ENCODE results near the gene MIR17HG.

Gene MIR17HG

GRCh38 chr13:91353494-91353893, 6.0 kb downstream of the MIR17HG start:
- peaks cover 0 to 3% of the 10 kb centered on the region in 2 experiments for H3K4me1 ChIP-seq (ENCODE audit: control insufficient read depth in 1 of 2, insufficient read depth in 2 of 2, low read length in 2 of 2)
- H2BK12ac ChIP-seq (ENCODE audit: low read length): no peak overlapping the region
- H3K18ac ChIP-seq (ENCODE audit: low read length): no peak overlapping the region
- no peak overlapping the region for H3K4me3 ChIP-seq (ENCODE audit: low read depth, low read length)
- no peak overlapping the region for H2BK120ac ChIP-seq (ENCODE audit: insufficient read depth, low read length, poor library complexity)
- no peak overlapping the region for H2AK5ac ChIP-seq (ENCODE audit: low read length)
- H3K36me3 ChIP-seq (ENCODE audit: control insufficient read depth in 1 of 2, insufficient read depth in 2 of 2, low read length in 2 of 2): peaks cover 6 to 29% of the 10 kb centered on the region in 2 experiments
- H3K9ac ChIP-seq (ENCODE audit: low read length): no peak overlapping the region
- no peak overlapping the region for H3K4ac ChIP-seq (ENCODE audit: low read depth, low read length)
- H3K79me2 ChIP-seq (ENCODE audit: control insufficient read depth, insufficient read depth, low read length, poor library complexity): peaks cover 4% of the 10 kb centered on the region
- no peak overlapping the region for H2BK5ac ChIP-seq (ENCODE audit: low read depth, low read length, poor library complexity)
- H3K14ac ChIP-seq (ENCODE audit: low read length): no peak overlapping the region
- H3K27me3 ChIP-seq (ENCODE audit: insufficient read depth, low read length): no peaks in the 10 kb centered on the region
- DNase-seq: no peak
- no peak overlapping the region for H4K12ac ChIP-seq (ENCODE audit: low read depth, low read length)
- H4K91ac ChIP-seq (ENCODE audit: low read depth, low read length): no peak overlapping the region
- H4K8ac ChIP-seq (ENCODE audit: low read depth, low read length): no peak overlapping the region
- H3K79me1 ChIP-seq (ENCODE audit: low read length): peaks cover 3% of the 10 kb centered on the region
- no peaks in the 10 kb centered on the region for H3K9me3 ChIP-seq (ENCODE audit: insufficient read depth, low read depth, low read length)
- H3K23ac ChIP-seq (ENCODE audit: low read length): no peak overlapping the region
- no peak overlapping the region for H3K27ac ChIP-seq (ENCODE audit: low read depth, low read length)
- no peak overlapping the region for H3K4me2 ChIP-seq (ENCODE audit: low read length)
- H2AFZ ChIP-seq (ENCODE audit: insufficient read depth, low read length, poor library complexity): no peak overlapping the region
- WGBS (ENCODE audit: extremely low coverage, insufficient coverage, insufficient read length): no CpG with 5 or more reads among the region's 1 CpG

- no peak overlapping the region for H3K23ac ChIP-seq (ENCODE audit: low read length)
- H2BK12ac ChIP-seq (ENCODE audit: low read length): no peak overlapping the region
- H3K9me3 ChIP-seq (ENCODE audit: insufficient read depth, low read depth, low read length): no peaks in the 10 kb centered on the region
- H3K36me3 ChIP-seq (ENCODE audit: control insufficient read depth in 1 of 2, insufficient read depth in 2 of 2, low read length in 2 of 2): peaks cover 6 to 30% of the 10 kb centered on the region in 2 experiments
- no peak overlapping the region for H3K14ac ChIP-seq (ENCODE audit: low read length)
- no peak overlapping the region for H3K4me2 ChIP-seq (ENCODE audit: low read length)
- H2BK5ac ChIP-seq (ENCODE audit: low read depth, low read length, poor library complexity): no peak overlapping the region
- no peaks in the 10 kb centered on the region for H3K79me2 ChIP-seq (ENCODE audit: control insufficient read depth, insufficient read depth, low read length, poor library complexity)
- no peak overlapping the region for H4K91ac ChIP-seq (ENCODE audit: low read depth, low read length)
- H2AK5ac ChIP-seq (ENCODE audit: low read length): no peak overlapping the region
- no peak overlapping the region for H3K4ac ChIP-seq (ENCODE audit: low read depth, low read length)
- no peak overlapping the region for H3K18ac ChIP-seq (ENCODE audit: low read length)
- H2BK120ac ChIP-seq (ENCODE audit: insufficient read depth, low read length, poor library complexity): no peak overlapping the region
- DNase-seq: no peak
- H4K12ac ChIP-seq (ENCODE audit: low read depth, low read length): no peak overlapping the region
- H3K27ac ChIP-seq (ENCODE audit: low read depth, low read length): no peak overlapping the region
- no CpG with 5 or more reads among the region's 6 CpGs for WGBS (ENCODE audit: extremely low coverage, insufficient coverage, insufficient read length)
- H2AFZ ChIP-seq (ENCODE audit: insufficient read depth, low read length, poor library complexity): no peak overlapping the region
- H3K9ac ChIP-seq (ENCODE audit: low read length): no peak overlapping the region
- no peak overlapping the region for H4K8ac ChIP-seq (ENCODE audit: low read depth, low read length)
- H3K79me1 ChIP-seq (ENCODE audit: low read length): no peaks in the 10 kb centered on the region
- no peak overlapping the region for H3K4me3 ChIP-seq (ENCODE audit: low read depth, low read length)
- no peaks in the 10 kb centered on the region for H3K27me3 ChIP-seq (ENCODE audit: insufficient read depth, low read length)
- peaks cover 0 to 3% of the 10 kb centered on the region in 2 experiments for H3K4me1 ChIP-seq (ENCODE audit: control insufficient read depth in 1 of 2, insufficient read depth in 2 of 2, low read length in 2 of 2)
Measured at GRCh38 chr13:91355099-91355825, 7.8 kb downstream of the MIR17HG start.

- WGBS (ENCODE audit: extremely low coverage, insufficient coverage, insufficient read length): no CpG with 5 or more reads among the region's 6 CpGs
- no peak overlapping the region for H3K27ac ChIP-seq (ENCODE audit: low read depth, low read length)
- H3K18ac ChIP-seq (ENCODE audit: low read length): no peak overlapping the region
- no peak overlapping the region for H2AK5ac ChIP-seq (ENCODE audit: low read length)
- H2AFZ ChIP-seq (ENCODE audit: insufficient read depth, low read length, poor library complexity): no peak overlapping the region
- H4K91ac ChIP-seq (ENCODE audit: low read depth, low read length): no peak overlapping the region
- DNase-seq: no peak
- peaks cover 4 to 25% of the 10 kb centered on the region in 2 experiments for H3K36me3 ChIP-seq (ENCODE audit: control insufficient read depth in 1 of 2, insufficient read depth in 2 of 2, low read length in 2 of 2)
- no peak overlapping the region for H2BK120ac ChIP-seq (ENCODE audit: insufficient read depth, low read length, poor library complexity)
- H3K4me1 ChIP-seq (ENCODE audit: control insufficient read depth in 1 of 2, insufficient read depth in 2 of 2, low read length in 2 of 2): peaks cover 0 to under 1% of the 10 kb centered on the region in 2 experiments
- no peak overlapping the region for H3K23ac ChIP-seq (ENCODE audit: low read length)
- H4K8ac ChIP-seq (ENCODE audit: low read depth, low read length): no peak overlapping the region
- no peak overlapping the region for H3K4me3 ChIP-seq (ENCODE audit: low read depth, low read length)
- no peak overlapping the region for H3K4me2 ChIP-seq (ENCODE audit: low read length)
- no peaks in the 10 kb centered on the region for H3K27me3 ChIP-seq (ENCODE audit: insufficient read depth, low read length)
- no peaks in the 10 kb centered on the region for H3K9me3 ChIP-seq (ENCODE audit: insufficient read depth, low read depth, low read length)
- no peak overlapping the region for H3K4ac ChIP-seq (ENCODE audit: low read depth, low read length)
- no peak overlapping the region for H4K12ac ChIP-seq (ENCODE audit: low read depth, low read length)
- H3K14ac ChIP-seq (ENCODE audit: low read length): no peak overlapping the region
- H3K79me1 ChIP-seq (ENCODE audit: low read length): no peaks in the 10 kb centered on the region
- H3K79me2 ChIP-seq (ENCODE audit: control insufficient read depth, insufficient read depth, low read length, poor library complexity): no peaks in the 10 kb centered on the region
- H3K9ac ChIP-seq (ENCODE audit: low read length): no peak overlapping the region
- no peak overlapping the region for H2BK12ac ChIP-seq (ENCODE audit: low read length)
- no peak overlapping the region for H2BK5ac ChIP-seq (ENCODE audit: low read depth, low read length, poor library complexity)
Measured at GRCh38 chr13:91355826-91356710, 8.6 kb downstream of the MIR17HG start.

- Histone ChIP-seq H2BK5ac (ENCODE audit: low read depth, low read length, poor library complexity) (no peak overlapping the region), H3K27me3 (ENCODE audit: insufficient read depth, low read length) (no peaks in the 10 kb centered on the region), H4K8ac (ENCODE audit: low read depth, low read length) (no peak overlapping the region), H3K23ac (ENCODE audit: low read length) (no peak overlapping the region), H3K79me2 (ENCODE audit: control insufficient read depth, insufficient read depth, low read length, poor library complexity) (no peaks in the 10 kb centered on the region), H3K9me3 (ENCODE audit: insufficient read depth, low read depth, low read length) (no peaks in the 10 kb centered on the region), H4K91ac (ENCODE audit: low read depth, low read length) (no peak overlapping the region), H3K18ac (ENCODE audit: low read length) (no peak overlapping the region), H2BK12ac (ENCODE audit: low read length) (no peak overlapping the region), H3K14ac (ENCODE audit: low read length) (no peak overlapping the region), H3K79me1 (ENCODE audit: low read length) (no peaks in the 10 kb centered on the region), H2AFZ (ENCODE audit: insufficient read depth, low read length, poor library complexity) (no peak overlapping the region), H3K4me3 (ENCODE audit: low read depth, low read length) (no peak overlapping the region), H3K4me1 (ENCODE audit: control insufficient read depth in 1 of 2, insufficient read depth in 2 of 2, low read length in 2 of 2) (no peaks in the 10 kb centered on the region), H2BK120ac (ENCODE audit: insufficient read depth, low read length, poor library complexity) (no peak overlapping the region), H3K27ac (ENCODE audit: low read depth, low read length) (no peak overlapping the region), H4K12ac (ENCODE audit: low read depth, low read length) (no peak overlapping the region), H2AK5ac (ENCODE audit: low read length) (no peak overlapping the region), H3K36me3 (ENCODE audit: control insufficient read depth in 1 of 2, insufficient read depth in 2 of 2, low read length in 2 of 2) (peaks cover 4 to 23% of the 10 kb centered on the region in 2 experiments), H3K9ac (ENCODE audit: low read length) (no peak overlapping the region), H3K4me2 (ENCODE audit: low read length) (no peak overlapping the region), H3K4ac (ENCODE audit: low read depth, low read length) (no peak overlapping the region)
- WGBS (ENCODE audit: extremely low coverage, insufficient coverage, insufficient read length): no CpG with 5 or more reads among the region's 6 CpGs
- no peak for DNase-seq
Measured at GRCh38 chr13:91356919-91357612, 9.6 kb downstream of the MIR17HG start.

Measured in trophoblast cell (in vitro differentiated cells and primary cell).